PC-3 (cell line): ENCODE results near the gene NFATC2. TPM values are rescaled to one million over a fixed set of nuclear protein-coding genes. Genes with fewer than 3 reads are reported as not detected.

Experiments used
- ATAC-seq: fragments of 200-7000 bp; cut with Tn5 transposase; 2 replicates; pipeline ENCODE4 v1.9.1; 2020; ENCODE audit warnings: mild to moderate bottlenecking, moderate library complexity
- BruUV-seq: library from RNA; stranded (reverse); fragments of 400-500 nt; replicated peaks from 2 replicates; lab custom pipeline; 2021; lab: Mats Ljungman, UMichigan
- CTCF ChIA-PET: fragments of 300-600 bp; sonication (Branson Sonifier 250); formaldehyde crosslinking; loops from one replicate; lab custom pipeline; 2022; ENCODE audit warnings: antibody characterized with exemption; lab: Charles Lee
- POLR2A ChIA-PET: fragments of 300-600 bp; sonication (Branson Sonifier 250); formaldehyde crosslinking; loops from one replicate; lab custom pipeline; 2022; ENCODE audit warnings: antibody characterized with exemption; ENCODE audit not compliant: unreplicated experiment; lab: Charles Lee
- DNase-seq: peaks from one replicate; pipeline ENCODE4 v3.0.0-alpha.2; 2015
- H2AFZ ChIP-seq: fragments of 300-600 bp; sonication (generic); 2 replicates; pipeline ENCODE4 v1.6.0; 2016; ENCODE audit warnings: antibody characterized with exemption, low read length
- H3F3A ChIP-seq: fragments of 300-600 bp; sonication (generic); one replicate; pipeline ENCODE4 v1.6.0; 2017; ENCODE audit warnings: antibody characterized with exemption, low read length, control low read depth, mild to moderate bottlenecking; ENCODE audit not compliant: unreplicated experiment
- H3K27ac ChIP-seq: fragments of 300-600 bp; sonication (generic); 2 replicates; pipeline ENCODE4 v1.5.1; 2016; ENCODE audit warnings: mild to moderate bottlenecking, low read length
- H3K27me3 ChIP-seq: fragments of 300-600 bp; sonication (generic); 2 replicates; pipeline ENCODE4 v1.6.1; 2016; ENCODE audit warnings: low read length, mixed read lengths
- H3K36me3 ChIP-seq: fragments of 300-600 bp; sonication (generic); 2 replicates; pipeline ENCODE4 v1.6.1; 2016; ENCODE audit warnings: low read depth, mixed run types, low read length, mixed read lengths
- H3K4me1 ChIP-seq: fragments of 300-600 bp; sonication (generic); 2 replicates; pipeline ENCODE4 v1.5.1; 2016; ENCODE audit warnings: low read length; ENCODE audit not compliant: insufficient read depth
- H3K4me2 ChIP-seq: fragments of 300-600 bp; sonication (generic); 2 replicates; pipeline ENCODE4 v1.6.0; 2016; ENCODE audit warnings: low read length
- H3K4me3 ChIP-seq: fragments of 300-600 bp; sonication (generic); 2 replicates; pipeline ENCODE4 v1.5.1; 2016; ENCODE audit warnings: mild to moderate bottlenecking, low read length, mixed read lengths
- H3K79me2 ChIP-seq: fragments of 300-600 bp; sonication (generic); 2 replicates; pipeline ENCODE4 v1.6.1; 2017; ENCODE audit warnings: low read length, mixed read lengths
- H3K9ac ChIP-seq: fragments of 300-600 bp; sonication (generic); 2 replicates; pipeline ENCODE4 v1.6.0; 2016; ENCODE audit warnings: mild to moderate bottlenecking, low read length
- H3K9me2 ChIP-seq: fragments of 300-600 bp; sonication (generic); replicated peaks from 2 replicates; pipeline ENCODE4 v1.6.1; 2016; ENCODE audit warnings: mixed run types, low read length, mixed read lengths
- H3K9me3 ChIP-seq: fragments of 300-600 bp; sonication (generic); 2 replicates; pipeline ENCODE4 v1.6.1; 2016; ENCODE audit warnings: low read length, mixed read lengths
- H4K20me1 ChIP-seq: fragments of 300-600 bp; sonication (generic); 2 replicates; pipeline ENCODE4 v1.6.1; 2016; ENCODE audit warnings: low read length, mixed read lengths
- EZH2 ChIP-seq: fragments of 300-600 bp; sonication (generic); IDR thresholded peaks from one replicate; pipeline ENCODE4 v1.6.1; 2017; ENCODE audit warnings: antibody characterized with exemption, mild to moderate bottlenecking, low read length; ENCODE audit not compliant: unreplicated experiment
- EZH2phosphoT487 ChIP-seq: fragments of 300-600 bp; sonication (generic); IDR thresholded peaks from 2 replicates; pipeline ENCODE4 v1.6.1; 2018; ENCODE audit warnings: mild to moderate bottlenecking, antibody characterized with exemption, low read length, borderline replicate concordance
- intact Hi-C: fragments of 100-400 bp; cut with micrococcal nuclease; formaldehyde crosslinking; loops from 2 replicates; pipeline ENCODE4 v1.9.0; 2023
- total RNA-seq: library from RNA; depleted of rRNA; stranded (reverse); fragments of >200 nt; gene quantifications from 2 replicates; pipeline ENCODE4 v1.2.3, GENCODE V29; 2014
- TF ChIP-seq, protein P1 (sequence below): fragments of 300-600 bp; sonication (generic); conservative IDR thresholded peaks from 2 replicates; pipeline ENCODE4 v1.5.1; 2017; ENCODE audit warnings: antibody characterized with exemption, low read depth, mild to moderate bottlenecking, low read length

Gene NFATC2
- total RNA-seq, 1 experiment from 2014 or later = 12.9 TPM

DNA sequence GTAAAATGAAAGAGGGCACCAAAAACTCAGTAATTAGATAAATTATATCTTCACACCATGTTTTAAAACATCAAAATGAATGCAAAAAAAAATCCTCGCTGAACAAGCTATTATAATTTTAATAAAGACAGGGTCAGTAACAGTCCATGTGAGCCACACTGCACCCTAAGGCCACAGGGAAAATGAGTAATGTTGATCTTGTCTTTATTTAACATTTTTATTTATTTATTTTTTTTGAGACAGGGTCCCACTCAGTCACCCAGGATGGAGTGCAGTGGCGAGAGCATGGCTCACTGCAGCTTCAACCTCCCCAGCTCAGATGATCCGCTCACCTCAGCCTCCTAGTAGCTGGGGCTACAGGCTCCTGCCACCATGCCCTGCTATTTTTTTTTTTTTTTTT lies 8.7 kb upstream of the NFATC2 start:
- intact Hi-C loops = no loop called here
- H3K9ac ChIP-seq = no peak overlapping the region
- no peaks in the 10 kb centered on the region for H3K27me3 ChIP-seq
- H3K4me3 ChIP-seq = no peak overlapping the region
- no peaks in the 10 kb centered on the region for H3F3A ChIP-seq
- POLR2A ChIA-PET = interaction anchor here (0.6 to 1.2 kb wide), 4 partner anchors 9 to 785 kb away, joined by 3 to 12 read pairs (median 4); partner anchors contain the start of gene NFATC2
- H3K4me2 ChIP-seq = no peak overlapping the region
- no peaks in the 10 kb centered on the region for H3K36me3 ChIP-seq
- H2AFZ ChIP-seq = no peak overlapping the region
- no peaks in the 10 kb centered on the region for H4K20me1 ChIP-seq
- H3K79me2 ChIP-seq = no peaks in the 10 kb centered on the region
- ATAC-seq (peak; percentile 80), DNase-seq (peak; percentile 56)
- H3K4me1 ChIP-seq = peaks cover 13% of the 10 kb centered on the region; the same call in 1 of the 2 replicates
- TF ChIP-seq EZH2phosphoT487 (no peak), EZH2 (no peak)
- TF ChIP-seq, protein P1, sequence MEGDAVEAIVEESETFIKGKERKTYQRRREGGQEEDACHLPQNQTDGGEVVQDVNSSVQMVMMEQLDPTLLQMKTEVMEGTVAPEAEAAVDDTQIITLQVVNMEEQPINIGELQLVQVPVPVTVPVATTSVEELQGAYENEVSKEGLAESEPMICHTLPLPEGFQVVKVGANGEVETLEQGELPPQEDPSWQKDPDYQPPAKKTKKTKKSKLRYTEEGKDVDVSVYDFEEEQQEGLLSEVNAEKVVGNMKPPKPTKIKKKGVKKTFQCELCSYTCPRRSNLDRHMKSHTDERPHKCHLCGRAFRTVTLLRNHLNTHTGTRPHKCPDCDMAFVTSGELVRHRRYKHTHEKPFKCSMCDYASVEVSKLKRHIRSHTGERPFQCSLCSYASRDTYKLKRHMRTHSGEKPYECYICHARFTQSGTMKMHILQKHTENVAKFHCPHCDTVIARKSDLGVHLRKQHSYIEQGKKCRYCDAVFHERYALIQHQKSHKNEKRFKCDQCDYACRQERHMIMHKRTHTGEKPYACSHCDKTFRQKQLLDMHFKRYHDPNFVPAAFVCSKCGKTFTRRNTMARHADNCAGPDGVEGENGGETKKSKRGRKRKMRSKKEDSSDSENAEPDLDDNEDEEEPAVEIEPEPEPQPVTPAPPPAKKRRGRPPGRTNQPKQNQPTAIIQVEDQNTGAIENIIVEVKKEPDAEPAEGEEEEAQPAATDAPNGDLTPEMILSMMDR = no peak
- no TSS peak for BruUV-seq
- H3K9me2 ChIP-seq = no peaks in the 10 kb centered on the region
- H3K9me3 ChIP-seq = no peaks in the 10 kb centered on the region
- CTCF ChIA-PET = interaction anchor here (0.5 kb wide), 1 partner anchor 758 kb away, joined by 7 read pairs; no protein-coding TSS in a partner anchor
- H3K27ac ChIP-seq = no peak overlapping the region

DNA sequence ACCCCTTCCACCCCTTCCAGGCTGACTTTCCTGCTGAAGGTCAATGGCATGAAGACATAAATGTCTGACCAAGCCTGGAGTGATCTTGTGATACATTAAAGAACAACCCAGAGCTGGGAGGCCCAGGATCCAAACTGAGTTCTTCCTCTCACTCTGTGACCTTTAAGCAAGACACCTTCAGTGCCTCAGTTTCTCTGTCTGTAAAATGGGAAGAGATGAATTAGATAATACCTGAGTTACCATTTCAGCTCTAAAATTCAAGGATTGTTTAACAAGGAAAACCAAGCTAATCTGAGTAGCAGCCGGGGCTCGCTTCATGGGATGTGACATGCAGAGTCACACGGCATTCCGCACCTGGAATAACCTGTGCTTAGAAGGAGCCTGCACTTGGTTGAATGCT lies 7.0 kb upstream of the NFATC2 start:
- no peak for ATAC-seq
- H3K4me1 ChIP-seq = peaks cover 9% of the 10 kb centered on the region; the same call in 1 of the 2 replicates
- H3K36me3 ChIP-seq = no peaks in the 10 kb centered on the region
- no peak overlapping the region for H3K27ac ChIP-seq
- H3K9me2 ChIP-seq = no peaks in the 10 kb centered on the region
- H2AFZ ChIP-seq = no peak overlapping the region
- ChIA-PET POLR2A (no interaction called here), CTCF (no interaction called here)
- TF ChIP-seq, protein P1 = no peak
- no peak for TF ChIP-seq EZH2phosphoT487
- TF ChIP-seq EZH2 = no peak
- no peak for DNase-seq
- H4K20me1 ChIP-seq = no peaks in the 10 kb centered on the region
- intact Hi-C loops = no loop called here
- H3K4me2 ChIP-seq = no peak overlapping the region
- no peaks in the 10 kb centered on the region for H3K27me3 ChIP-seq
- no peaks in the 10 kb centered on the region for H3K79me2 ChIP-seq
- H3K9me3 ChIP-seq = no peaks in the 10 kb centered on the region
- H3K9ac ChIP-seq = no peak overlapping the region
- no peak overlapping the region for H3K4me3 ChIP-seq
- H3F3A ChIP-seq = no peaks in the 10 kb centered on the region
- no TSS peak for BruUV-seq

DNA sequence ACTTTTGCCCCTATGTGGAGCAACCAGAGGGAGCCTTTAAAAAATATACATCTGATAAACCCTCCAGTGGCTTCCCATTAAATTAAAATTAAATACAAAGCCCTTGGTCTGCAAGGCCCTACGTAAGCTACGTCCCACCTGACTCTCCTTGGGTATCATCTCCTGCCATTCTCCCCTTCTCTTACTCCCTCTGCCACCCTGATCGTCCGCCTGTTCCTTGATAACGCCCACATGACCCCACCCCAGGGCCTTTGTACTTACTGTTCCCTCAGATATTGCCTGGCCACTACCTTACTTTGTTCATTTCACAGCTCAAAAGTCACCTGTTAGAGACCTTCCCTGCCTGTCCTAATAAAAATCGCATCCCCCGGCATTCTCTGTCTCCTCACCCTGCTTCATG lies 5.4 kb upstream of the NFATC2 start:
- H3K9me2 ChIP-seq = no peaks in the 10 kb centered on the region
- no peak overlapping the region for H3K4me3 ChIP-seq
- intact Hi-C loops = no loop called here
- H3K4me2 ChIP-seq = no peak overlapping the region
- no peaks in the 10 kb centered on the region for H3K27me3 ChIP-seq
- ChIA-PET POLR2A (no interaction called here), CTCF (no interaction called here)
- no peaks in the 10 kb centered on the region for H3K36me3 ChIP-seq
- no TSS peak for BruUV-seq
- H3F3A ChIP-seq = no peaks in the 10 kb centered on the region
- peaks cover 13% of the 10 kb centered on the region; the same call in 1 of the 2 replicates for H3K4me1 ChIP-seq
- no peak for ATAC-seq
- TF ChIP-seq, protein P1 = no peak
- no peaks in the 10 kb centered on the region for H3K9me3 ChIP-seq
- H3K9ac ChIP-seq = no peak overlapping the region
- H4K20me1 ChIP-seq = no peaks in the 10 kb centered on the region
- no peak overlapping the region for H2AFZ ChIP-seq
- H3K79me2 ChIP-seq = no peaks in the 10 kb centered on the region
- DNase-seq = no peak
- no peak overlapping the region for H3K27ac ChIP-seq
